MCF 10A (cell line): ENCODE measurements around the gene CACNA2D2. TPM values are rescaled to one million over a fixed set of nuclear protein-coding genes. Genes with fewer than 3 reads are reported as not detected.

Experiments used
- BruUV-seq: library from RNA; stranded (reverse); fragments of 400-500 nt; replicated peaks from 2 replicates; lab custom pipeline; 2021; lab: Mats Ljungman, UMichigan
- CTCF ChIA-PET: fragments of 300-600 bp; sonication (Branson Sonifier 250); formaldehyde crosslinking; extraction: SDS; loops from one replicate; lab custom pipeline; 2021; ENCODE audit warnings: antibody characterized with exemption, inconsistent platforms; lab: Yijun Ruan, JAX
- POLR2A ChIA-PET: fragments of 300-600, 350-650 bp; sonication (Branson Sonifier 250); formaldehyde crosslinking; extraction: SDS; loops from one replicate; lab custom pipeline; 2020; ENCODE audit warnings: antibody characterized with exemption, inconsistent platforms; lab: Yijun Ruan, JAX
- DNase-seq: peaks from one replicate; pipeline ENCODE4 v3.0.0-alpha.2; 2018; ENCODE audit not compliant: unreplicated experiment
- H3K27ac Mint-ChIP-seq: one replicate; pipeline ENCODE4 v1.8.0; 2022; ENCODE audit warnings: mild to moderate bottlenecking, low read depth, mixed read lengths; ENCODE audit not compliant: unreplicated experiment
- H3K27me3 Mint-ChIP-seq: one replicate; pipeline ENCODE4 v1.8.0; 2022; ENCODE audit warnings: mixed read lengths; ENCODE audit not compliant: insufficient read depth, unreplicated experiment
- H3K36me3 Mint-ChIP-seq: one replicate; pipeline ENCODE4 v1.8.0; 2022; ENCODE audit warnings: mild to moderate bottlenecking, moderate library complexity, mixed read lengths; ENCODE audit not compliant: insufficient read depth, unreplicated experiment
- H3K4me1 Mint-ChIP-seq: one replicate; pipeline ENCODE4 v1.8.0; 2022; ENCODE audit warnings: mixed read lengths; ENCODE audit not compliant: insufficient read depth, unreplicated experiment
- H3K4me3 Mint-ChIP-seq: one replicate; pipeline ENCODE4 v1.8.0; 2022; ENCODE audit warnings: mild to moderate bottlenecking, moderate library complexity, mixed read lengths; ENCODE audit not compliant: unreplicated experiment
- H3K9me3 Mint-ChIP-seq: one replicate; pipeline ENCODE4 v1.8.0; 2022; ENCODE audit warnings: mixed read lengths; ENCODE audit not compliant: unreplicated experiment
- CTCF ChIP-seq: fragments of 200-600 bp; IDR thresholded peaks from one replicate; pipeline ENCODE4 v1.8.0; 2022; ENCODE audit warnings: antibody characterized with exemption, mild to moderate bottlenecking; ENCODE audit not compliant: unreplicated experiment
- intact Hi-C: fragments of 100-400 bp; cut with micrococcal nuclease; formaldehyde crosslinking; loops from 2 replicates; pipeline ENCODE4 v1.14.1; 2022
- total RNA-seq: library from RNA; stranded (reverse); gene quantifications from 2 replicates; pipeline ENCODE4 v1.2.3, GENCODE V29; 2022

The CACNA2D2 gene
- total RNA-seq, 1 experiment from 2014 or later = not detected

- CTCF ChIA-PET = interaction anchor here (0.6 to 0.9 kb wide), 3 partner anchors 15 to 248 kb away, joined by 3 to 4 read pairs (median 3); no protein-coding TSS in a partner anchor
- intact Hi-C loops = no loop called here
- Mint-ChIP-seq H3K27me3 (no peaks in the 10 kb centered on the region), H3K4me1 (no peaks in the 10 kb centered on the region), H3K27ac (no peak overlapping the region), H3K9me3 (no peaks in the 10 kb centered on the region), H3K36me3 (no peaks in the 10 kb centered on the region), H3K4me3 (no peak overlapping the region)
- no peak for DNase-seq
- POLR2A ChIA-PET = no interaction called here
- BruUV-seq = no TSS peak
- no peak for TF ChIP-seq CTCF
These were observed 119.7 kb downstream of the CACNA2D2 start for GRCh38 chr3:50383750-50384149.

GRCh38 chr3:50382722-50383121 lies 120.7 kb downstream of the CACNA2D2 start:
- Mint-ChIP-seq H3K27ac (no peak overlapping the region), H3K4me1 (no peaks in the 10 kb centered on the region), H3K36me3 (no peaks in the 10 kb centered on the region), H3K4me3 (no peak overlapping the region), H3K27me3 (no peaks in the 10 kb centered on the region), H3K9me3 (no peaks in the 10 kb centered on the region)
- no peak for DNase-seq
- ChIA-PET CTCF (interaction anchor here (0.9 kb wide), 1 partner anchor 30 kb away, joined by 4 read pairs; no protein-coding TSS in a partner anchor), POLR2A (no interaction called here)
- TF ChIP-seq CTCF = no peak
- intact Hi-C loops = no loop called here
- BruUV-seq = no TSS peak

GRCh38 chr3:50381383-50381782 lies 122.1 kb downstream of the CACNA2D2 start:
- ChIA-PET POLR2A (interaction anchor here (0.9 kb wide), 1 partner anchor 21 kb away, joined by 3 read pairs; no protein-coding TSS in a partner anchor), CTCF (interaction anchor here (0.6 kb wide), 1 partner anchor 147 kb away, joined by 4 read pairs; no protein-coding TSS in a partner anchor)
- Mint-ChIP-seq H3K4me1 (no peaks in the 10 kb centered on the region), H3K9me3 (no peaks in the 10 kb centered on the region), H3K36me3 (no peaks in the 10 kb centered on the region), H3K27ac (no peak overlapping the region), H3K27me3 (no peaks in the 10 kb centered on the region), H3K4me3 (no peak overlapping the region)
- TF ChIP-seq CTCF = no peak
- BruUV-seq = no TSS peak
- intact Hi-C loops = no loop called here
- DNase-seq = no peak

- Mint-ChIP-seq H3K27ac (no peak overlapping the region), H3K9me3 (no peaks in the 10 kb centered on the region), H3K36me3 (no peaks in the 10 kb centered on the region), H3K4me1 (no peaks in the 10 kb centered on the region), H3K4me3 (no peak overlapping the region), H3K27me3 (no peaks in the 10 kb centered on the region)
- BruUV-seq = no TSS peak
- no peak for TF ChIP-seq CTCF
- intact Hi-C loops = no loop called here
- CTCF ChIA-PET = interaction anchor here (0.9 kb wide), 1 partner anchor 162 kb away, joined by 3 read pairs; no protein-coding TSS in a partner anchor
- no peak for DNase-seq
- POLR2A ChIA-PET = interaction anchor here (0.7 kb wide), 1 partner anchor 159 kb away, joined by 5 read pairs; no protein-coding TSS in a partner anchor
These were observed 122.9 kb downstream of the CACNA2D2 start for GRCh38 chr3:50380405-50381085.
